ENCODE data around the gene BRWD1.
"Not testable (repeated sequence)": the region's sequence is repeated elsewhere in the genome, so short reads cannot be mapped to it uniquely, and the experiment has no call there.

BRWD1 gene

DNA sequence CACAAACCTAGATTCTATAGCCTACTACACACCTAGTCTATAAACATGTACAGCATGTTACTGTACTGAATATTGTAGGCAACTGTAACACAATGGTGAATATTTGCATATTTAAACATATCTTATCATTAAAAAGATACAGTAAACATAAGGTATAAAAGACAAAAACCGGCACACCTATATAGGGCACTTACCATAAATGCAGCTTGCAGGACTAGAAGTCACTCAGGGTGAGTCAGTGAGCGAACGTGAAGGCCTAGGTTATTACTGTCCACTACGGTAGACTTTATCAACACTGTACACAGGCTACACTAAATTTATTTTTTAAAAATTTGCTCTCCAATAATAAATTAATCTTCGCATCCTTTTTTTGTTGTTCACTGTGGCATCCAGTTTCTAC is 143.5 kb downstream of the BRWD1 start:
- no peak for DNase-seq (ENCODE audit: low spot score)

DNA sequence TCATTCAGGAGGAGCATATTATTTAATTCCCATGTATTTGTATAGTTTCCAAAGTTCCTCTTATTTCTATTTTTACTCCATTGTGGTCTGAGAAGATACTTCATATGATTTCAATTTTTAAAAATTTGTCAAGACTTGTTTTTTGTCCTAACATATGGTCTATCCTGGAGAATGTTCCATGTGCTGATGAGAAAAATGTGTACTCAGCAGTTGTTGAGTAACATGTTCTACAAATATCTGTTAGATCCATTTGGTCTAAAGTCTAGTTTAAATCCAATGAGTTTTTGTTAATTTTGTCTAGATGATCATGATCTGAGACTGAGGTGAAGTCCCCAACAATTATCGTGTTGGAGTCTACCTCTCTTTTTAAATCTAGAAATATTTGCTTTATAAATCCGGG is 144.6 kb downstream of the BRWD1 start:
- no peak for DNase-seq (ENCODE audit: low spot score)

DNA sequence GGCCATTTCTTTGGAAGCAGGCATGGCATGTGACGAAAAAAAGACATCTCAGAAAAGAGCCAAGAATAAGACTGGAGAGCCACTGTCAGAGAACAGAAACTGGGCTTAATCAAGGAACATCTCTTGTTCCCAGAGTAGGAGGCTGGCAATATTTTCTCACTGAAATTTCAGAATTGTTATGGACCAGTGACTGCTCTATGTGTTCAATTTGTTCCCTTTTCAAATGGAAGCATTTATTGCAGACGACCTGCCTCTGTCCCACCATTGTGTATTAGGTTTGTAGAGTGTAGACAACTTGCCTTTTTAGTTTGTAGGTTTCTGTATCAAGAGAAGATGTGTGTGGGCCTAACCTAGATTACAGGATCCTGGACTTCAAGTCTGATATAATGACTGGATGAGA is 148.9 kb downstream of the BRWD1 start:
- DNase-seq (ENCODE audit: low spot score) = no peak

DNA sequence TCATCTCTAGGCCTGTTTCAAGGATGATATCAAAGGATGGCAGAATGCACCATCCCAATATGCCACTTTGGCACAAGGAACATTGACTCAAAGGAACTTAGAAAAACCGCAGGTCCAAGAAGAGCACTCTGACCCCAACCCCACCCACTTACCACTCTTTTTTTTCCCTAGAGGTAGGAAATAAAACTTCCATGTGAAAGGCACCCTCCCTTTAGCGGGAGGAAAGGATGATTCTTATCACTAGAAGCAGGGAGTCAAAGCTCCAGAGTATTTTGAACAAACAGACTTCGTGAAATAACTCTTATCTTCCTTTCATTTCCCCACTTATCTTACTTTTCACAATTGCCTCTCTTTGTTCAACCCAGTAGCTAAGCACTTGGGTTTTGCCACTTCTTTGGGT is 152.4 kb downstream of the BRWD1 start:
- DNase-seq (ENCODE audit: low spot score) = no peak

DNA sequence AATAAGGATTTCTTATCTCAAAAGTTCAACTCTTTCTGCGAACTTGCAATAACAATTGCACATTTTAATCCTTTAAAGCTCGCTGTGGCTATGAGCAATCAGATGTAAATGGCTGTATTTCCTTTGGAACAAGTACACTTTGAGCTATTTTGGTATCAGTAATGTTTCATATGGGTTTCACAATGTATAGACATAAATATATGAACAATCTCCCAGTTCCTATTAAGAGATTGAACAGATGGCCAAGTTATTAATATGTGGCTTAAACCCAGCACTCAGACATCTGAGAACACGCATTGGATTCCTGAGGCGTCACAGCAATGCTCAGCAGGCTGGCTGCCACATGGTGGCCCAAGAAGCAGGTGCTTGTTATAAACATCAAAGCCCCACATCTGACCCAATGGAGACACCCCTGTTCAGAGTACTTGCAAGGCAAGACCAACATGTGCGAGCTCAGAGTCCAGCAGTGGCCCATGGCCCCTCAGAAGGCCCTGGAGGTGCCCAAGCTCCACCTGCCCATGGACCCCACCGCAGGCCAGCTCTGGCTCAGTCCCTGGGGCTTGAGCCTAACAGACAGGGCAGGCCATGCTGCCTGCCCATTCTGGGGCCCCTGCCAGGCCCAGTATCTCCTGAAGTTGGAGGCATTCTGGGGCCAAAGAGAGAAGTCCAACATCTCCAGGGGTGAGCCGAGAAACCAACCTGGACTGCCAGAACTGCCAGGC is 153.9 kb downstream of the BRWD1 start:
- DNase-seq (ENCODE audit: low spot score) = no peak

DNA sequence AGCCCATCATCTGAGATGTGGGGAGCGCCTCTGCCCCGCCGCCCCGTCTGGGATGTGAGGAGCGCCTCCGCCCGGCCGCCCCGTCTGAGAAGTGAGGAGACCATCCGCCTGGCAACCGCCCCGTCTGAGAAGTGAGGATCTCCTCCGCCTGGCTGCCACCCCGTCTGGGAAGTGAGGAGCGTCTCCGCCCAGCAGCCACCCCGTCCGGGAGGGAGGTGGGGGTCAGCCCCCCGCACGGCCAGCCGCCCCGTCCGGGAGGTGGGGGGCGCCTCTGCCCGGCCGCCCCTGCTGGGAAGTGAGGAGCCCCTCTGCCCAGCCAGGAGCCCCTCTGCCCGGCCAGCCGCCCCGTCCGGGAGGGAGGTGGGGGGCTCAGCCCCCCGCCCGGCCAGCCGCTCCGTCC is 156.2 kb downstream of the BRWD1 start:
- not testable (repeated sequence) for DNase-seq (ENCODE audit: low spot score)

DNA sequence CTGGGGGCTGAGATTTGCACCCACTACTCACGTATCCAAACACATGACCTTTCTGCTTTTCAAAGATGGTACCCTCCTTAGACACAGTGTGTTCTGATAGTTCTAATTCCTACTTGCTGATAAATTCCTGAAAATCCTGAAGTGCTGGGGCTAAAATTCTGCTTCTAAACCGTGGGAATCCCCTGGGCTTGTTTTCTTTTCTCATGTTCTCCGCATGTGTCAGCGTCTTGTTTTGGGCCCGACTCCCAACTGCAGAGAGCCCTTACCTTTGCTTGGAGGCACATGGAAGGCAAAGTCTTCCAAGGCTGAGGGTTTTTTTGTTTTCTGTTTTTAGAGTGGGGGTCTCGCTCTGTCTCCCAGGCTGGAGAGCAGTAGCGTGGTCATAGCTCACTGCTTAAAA is 157.4 kb downstream of the BRWD1 start:
- DNase-seq (ENCODE audit: low spot score) = no peak

DNA sequence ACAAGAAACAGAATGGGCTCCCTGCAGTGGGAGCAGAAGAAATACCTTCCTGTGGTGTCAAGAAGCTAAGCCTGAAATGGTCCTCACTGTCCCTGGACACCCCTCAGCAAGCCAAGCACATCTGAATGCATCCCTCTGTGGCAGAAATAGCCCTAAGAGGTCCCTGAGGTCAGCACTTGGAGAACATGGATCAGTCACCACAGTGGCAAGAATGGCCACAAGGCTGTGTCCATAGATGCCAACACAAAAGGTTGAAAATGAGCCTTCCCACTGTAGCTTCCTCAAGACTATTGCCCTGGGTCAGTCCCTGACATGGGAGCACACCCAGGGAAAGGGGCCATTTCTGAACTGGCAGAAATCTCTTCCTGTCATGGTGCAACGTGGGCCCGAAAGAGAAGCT is 157.9 kb downstream of the BRWD1 start:
- DNase-seq (ENCODE audit: low spot score) = no peak

DNA sequence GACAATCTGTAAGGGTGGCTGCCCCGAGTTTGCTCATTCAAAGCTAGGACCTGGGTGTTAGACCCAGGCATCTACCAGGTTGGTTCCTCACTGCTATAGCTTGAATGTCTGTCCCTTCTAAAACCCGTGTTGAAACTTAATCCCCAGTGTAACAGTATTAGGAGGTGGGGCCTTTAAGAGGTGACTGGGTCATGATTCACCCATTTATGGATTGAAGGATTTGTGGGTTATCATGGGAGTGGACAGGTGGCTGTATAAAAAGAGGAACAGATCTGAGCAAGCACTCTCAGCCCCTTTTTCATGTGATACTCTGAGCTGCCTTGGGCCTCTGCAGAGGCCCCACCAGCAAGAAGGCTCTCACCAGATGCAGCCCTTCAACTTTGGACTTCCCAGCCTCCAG is 159.6 kb downstream of the BRWD1 start:
- no peak for DNase-seq (ENCODE audit: low spot score)

DNA sequence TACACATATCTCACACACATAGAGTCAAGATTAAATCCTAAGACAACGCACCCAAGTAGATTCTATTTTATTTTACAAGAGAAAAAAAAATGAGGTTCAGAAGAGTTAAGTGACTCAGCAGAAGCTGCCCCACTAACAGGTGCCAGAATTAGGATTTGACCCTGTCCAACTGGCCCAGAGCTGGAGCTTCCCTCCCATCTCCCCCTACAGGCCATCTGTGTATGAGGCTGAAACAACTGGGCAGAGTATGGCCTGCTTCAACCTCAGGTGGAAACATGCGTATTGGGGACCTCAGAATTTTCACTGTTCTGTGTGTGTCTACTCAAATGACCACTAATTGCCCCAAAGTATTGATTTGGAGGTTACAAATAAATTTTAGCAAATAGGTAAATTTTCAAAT is 160.1 kb downstream of the BRWD1 start:
- DNase-seq (ENCODE audit: low spot score) = no peak

DNA sequence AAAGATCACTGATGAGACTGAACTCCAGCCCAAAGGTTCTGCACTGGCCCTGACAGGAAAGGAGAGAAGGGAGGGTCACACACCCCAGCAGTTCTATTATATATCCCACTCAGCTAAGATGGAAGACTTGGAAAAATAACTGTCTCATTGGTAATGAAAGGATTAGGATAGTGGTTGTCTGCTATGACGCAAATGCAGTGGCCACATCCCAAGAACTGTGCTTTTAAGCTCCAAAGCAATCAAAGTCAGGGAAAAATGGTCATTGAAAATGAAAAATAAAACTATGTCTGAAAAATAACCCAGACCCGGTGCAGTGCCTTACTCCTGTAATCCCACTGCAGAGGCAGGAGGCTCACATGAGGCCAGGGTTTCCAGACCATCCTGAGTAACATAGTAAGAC is 161.2 kb downstream of the BRWD1 start:
- DNase-seq (ENCODE audit: low spot score) = no peak

DNA sequence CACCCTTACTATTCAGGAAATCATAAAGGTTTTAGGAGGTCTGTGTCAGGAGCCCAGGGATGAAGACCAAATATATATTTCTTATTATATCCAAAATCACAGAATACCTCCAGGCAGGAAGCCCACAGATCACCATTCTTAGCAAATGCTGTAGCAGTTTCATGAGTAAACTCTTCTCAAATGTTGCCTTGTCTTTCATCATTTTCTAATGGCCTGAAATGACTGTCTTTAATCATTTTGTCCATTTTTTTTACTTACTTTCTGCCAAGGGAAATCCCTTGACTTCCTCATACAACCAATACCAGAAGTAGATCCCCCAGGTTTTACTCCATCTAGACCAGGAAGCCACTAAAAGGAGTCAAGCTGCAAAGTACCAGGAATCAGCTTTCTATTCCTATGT is 162.6 kb downstream of the BRWD1 start:
- DNase-seq (ENCODE audit: low spot score) = no peak

DNA sequence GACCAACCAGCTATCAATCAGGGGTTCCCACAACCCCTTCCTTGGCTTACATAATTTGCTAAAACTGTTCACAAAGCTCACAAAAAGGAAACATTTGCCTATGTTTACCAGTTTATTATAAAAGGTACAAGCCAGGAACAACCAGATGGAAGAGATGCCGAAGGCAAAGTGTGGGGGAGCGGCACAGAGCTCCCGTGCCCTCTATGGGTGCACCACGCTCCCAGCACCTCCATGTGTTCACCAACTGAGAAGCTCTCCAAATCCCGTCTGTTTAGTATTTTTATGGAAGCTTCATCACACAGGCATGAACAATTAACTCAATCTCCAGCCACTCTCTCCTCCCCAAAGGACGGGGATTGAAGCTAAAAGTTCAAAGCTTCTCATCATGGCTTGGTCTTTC is 163.1 kb downstream of the BRWD1 start:
- DNase-seq (ENCODE audit: low spot score) = no peak

DNA sequence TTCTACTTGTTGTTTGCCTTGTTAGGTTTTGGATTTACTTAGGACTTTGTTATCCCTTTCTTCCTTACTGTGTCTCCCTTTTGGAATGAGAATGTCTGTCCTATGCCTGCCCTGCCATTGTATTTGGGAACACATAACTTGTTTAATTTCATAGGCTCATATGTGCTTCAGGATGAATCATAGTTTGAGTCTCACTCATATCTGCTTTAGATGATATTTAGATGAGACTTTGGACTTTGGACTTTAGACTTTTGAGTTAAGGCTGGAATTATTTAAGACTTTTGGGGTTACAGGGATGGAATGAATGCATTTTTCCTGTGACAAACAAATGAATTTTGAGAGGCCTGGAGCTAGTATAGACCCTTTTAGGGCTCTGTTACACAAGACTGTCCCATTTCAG is 163.6 kb downstream of the BRWD1 start:
- no peak for DNase-seq (ENCODE audit: low spot score)

DNA sequence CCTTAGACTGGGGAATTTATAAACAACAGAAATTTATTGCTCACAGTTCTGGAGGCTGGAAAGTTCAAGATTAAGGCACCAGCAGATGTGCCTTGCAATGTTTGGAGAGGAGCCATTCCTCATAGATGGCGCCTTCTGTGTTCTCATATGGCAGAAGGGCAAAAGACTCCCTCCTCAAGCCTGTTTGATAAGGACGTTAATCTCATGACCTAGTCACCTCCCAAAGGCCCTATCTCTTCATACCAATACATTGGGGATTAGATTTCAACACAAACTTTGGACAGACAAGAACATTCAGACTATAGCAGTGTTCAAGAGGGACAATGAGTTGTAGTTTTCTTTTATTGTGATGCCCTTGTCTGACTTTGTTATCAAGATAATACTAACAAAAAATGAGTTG is 164.5 kb downstream of the BRWD1 start:
- DNase-seq (ENCODE audit: low spot score) = no peak

DNA sequence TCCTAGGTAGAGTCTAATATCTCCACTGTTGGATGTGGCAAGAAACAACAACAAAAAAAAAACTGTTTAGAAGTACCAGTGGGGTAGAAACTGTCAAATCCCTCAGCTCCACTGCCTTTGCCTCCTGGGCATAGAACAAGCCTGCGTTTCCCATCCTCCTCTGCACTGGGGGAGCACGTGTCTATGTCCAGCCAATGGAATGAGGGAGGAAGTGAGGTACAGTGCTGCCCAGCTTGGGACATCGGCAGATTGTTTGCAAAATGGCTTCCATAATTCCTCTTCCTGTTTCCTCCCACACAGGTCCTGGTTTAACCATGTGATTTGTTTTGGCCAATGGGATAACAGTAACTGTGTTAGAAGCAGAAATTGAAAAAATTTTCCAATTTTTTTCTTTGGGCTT is 169.2 kb downstream of the BRWD1 start:
- DNase-seq (ENCODE audit: low spot score) = no peak

DNA sequence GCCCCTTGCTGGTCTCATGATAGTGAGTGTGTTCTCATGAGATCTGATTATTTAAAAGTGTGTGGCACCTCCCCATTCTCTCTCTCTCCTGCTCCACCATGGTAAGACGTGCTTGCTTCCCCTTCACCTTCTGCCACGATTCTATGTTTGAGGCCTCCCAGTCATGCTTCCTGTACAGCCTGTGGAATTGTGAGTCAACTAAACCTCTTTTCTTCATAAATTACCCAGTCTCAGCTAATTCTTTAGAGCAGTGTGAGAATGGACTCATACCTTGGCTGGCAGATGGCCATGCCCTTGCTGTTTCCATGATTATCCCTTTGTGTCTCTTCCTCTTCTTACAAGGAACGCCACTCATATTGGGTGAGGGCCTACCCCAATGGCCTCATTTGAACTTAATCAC is 170.5 kb downstream of the BRWD1 start:
- no peak for DNase-seq (ENCODE audit: low spot score)

DNA sequence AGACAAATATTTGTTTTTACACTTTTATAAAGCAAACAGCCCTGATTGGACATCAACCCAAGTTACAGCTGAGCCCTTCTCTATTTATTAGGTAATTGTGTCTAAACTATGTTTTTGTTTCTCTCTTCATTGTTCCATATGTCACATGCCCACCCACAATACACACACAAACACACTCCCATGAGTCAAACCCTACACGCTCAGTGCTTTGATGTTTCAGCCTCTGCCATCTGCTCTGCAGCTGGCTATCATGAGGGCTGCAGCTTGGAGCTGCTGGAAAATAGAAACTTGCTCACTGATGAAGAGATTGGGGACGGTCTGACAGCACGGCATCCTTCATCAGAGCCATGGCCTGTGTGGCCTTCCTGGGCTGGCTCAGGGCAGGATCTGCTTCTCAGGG is 171.9 kb downstream of the BRWD1 start:
- DNase-seq (ENCODE audit: low spot score) = peak; percentile 63

DNA sequence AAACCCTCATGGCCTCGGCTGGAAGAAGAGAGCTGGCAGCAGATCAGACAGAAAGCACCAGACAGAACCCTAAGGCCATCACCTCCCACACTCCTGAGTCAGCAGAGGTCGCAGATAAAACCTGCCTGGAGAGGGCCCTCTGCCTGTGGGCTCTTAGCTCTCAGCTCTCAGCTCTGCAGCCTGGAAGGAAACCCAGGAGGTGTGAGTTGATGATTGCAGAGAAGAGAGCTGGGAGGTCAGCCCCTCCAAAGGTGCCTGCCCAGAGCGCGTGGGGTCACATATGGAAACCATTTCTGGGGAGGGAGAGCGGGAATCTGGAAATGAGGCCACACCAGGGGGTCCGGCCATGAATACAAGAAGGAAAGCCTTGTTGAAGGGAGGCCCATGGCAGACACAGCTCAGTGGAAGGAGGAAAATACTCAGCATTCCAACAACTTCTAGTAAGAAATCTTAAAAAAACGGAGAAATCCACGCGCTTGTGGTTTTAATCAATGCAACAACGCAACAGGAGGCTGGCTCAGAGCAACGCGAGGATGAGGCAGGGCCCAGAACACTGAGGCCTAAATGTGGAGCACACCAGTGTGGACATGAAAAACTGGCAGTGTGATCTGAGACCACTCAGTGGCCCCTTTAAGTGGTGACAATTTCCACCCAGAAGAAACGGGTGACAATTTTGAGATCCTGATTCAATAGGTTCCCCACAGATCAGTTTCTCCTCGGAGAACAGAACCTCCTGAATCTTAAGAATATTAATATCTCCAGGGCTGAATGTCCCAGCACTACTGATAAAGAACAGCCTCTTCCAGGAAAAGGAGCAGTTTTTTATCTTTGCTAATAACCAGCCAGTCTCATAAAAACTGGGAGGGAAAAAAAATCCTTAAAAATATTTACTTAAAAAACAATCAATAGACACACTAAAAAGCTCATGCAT is 175.9 kb downstream of the BRWD1 start:
- DNase-seq (ENCODE audit: low spot score) = peak; percentile 67

DNA sequence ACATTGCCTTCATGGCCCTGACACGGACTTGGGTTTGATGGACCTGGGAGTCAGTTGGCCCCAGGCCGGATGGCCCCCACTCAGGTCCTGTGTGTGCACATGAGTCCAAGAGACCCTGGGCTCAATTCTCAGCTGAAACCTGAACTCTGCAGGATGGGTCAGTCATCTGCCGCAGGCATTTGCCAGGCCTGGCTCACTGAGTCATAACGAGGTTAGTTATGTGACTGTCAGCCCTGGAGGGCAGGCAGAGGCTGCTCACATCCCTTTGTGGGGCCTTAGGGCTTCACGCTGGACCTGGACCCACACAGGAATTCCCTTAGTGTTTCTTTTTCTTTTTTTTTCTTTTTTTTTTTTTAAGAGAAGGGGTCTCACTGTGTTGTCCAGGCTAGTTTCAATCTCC is 176.7 kb downstream of the BRWD1 start:
- DNase-seq (ENCODE audit: low spot score) = peak; percentile 59

DNA sequence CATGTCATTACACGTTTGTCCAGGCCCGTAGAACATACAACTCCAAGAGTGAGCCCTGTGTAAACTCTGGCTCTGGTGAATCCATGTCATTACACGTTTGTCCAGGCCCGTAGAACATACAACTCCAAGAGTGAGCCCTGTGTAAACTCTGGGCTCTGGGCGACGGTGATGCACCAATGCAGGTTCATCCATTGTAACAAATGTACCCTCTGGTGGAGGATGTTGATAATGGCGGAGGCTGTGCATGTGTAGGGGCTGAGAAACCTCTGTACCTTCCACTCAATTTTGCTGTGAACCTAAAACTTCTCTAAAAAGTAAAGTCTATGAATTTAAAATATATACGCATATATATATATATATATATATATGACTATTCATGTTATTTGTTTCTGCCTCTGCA is 177.3 kb downstream of the BRWD1 start:
- not testable (repeated sequence) for DNase-seq (ENCODE audit: low spot score)

DNA sequence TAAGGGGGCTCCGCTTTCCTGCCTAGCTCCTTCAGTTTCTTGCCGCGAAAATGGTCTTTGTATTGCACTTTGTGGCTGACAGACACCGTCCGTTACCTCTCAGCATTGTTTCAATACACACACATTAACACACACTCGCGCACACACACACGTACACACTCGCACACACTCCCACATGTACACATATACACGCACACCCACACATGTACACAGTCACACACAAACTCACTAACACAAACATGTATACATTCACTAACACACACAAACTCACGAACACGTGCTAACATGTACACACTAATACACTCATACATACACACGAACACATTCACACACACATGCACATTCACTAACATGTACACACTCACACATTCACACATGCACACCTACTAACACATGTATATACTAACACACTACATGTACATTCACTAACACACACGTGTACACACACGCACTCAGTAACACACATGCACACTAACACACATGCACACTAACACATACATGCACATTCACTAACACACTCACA is 179.1 kb downstream of the BRWD1 start:
- DNase-seq (ENCODE audit: low spot score) = no peak

Data from GM03348 (cell line).